Lower lobe of right lung (tissue), 2 donors: ENCODE results near the gene NYNRIN. TPM values are rescaled to one million over a fixed set of nuclear protein-coding genes. Genes with fewer than 3 reads are reported as not detected.

Source experiments
- ATAC-seq, 2 donors: fragments of 200-7000 bp; cut with Tn5 transposase; one replicate each; pipeline ENCODE4 v1.9.1; 2020 to 2022; ENCODE audit warnings: mild to moderate bottlenecking in 2 of 2, moderate library complexity in 2 of 2
- DNase-seq: peaks from one replicate; pipeline ENCODE4 v3.0.0-alpha.2; 2020
- H3K27ac ChIP-seq: fragments of 200-600 bp; one replicate; pipeline ENCODE4 v1.8.0; 2022
- H3K27me3 ChIP-seq: fragments of 200-600 bp; one replicate; pipeline ENCODE4 v1.8.0; 2022; ENCODE audit warnings: low read depth
- H3K36me3 ChIP-seq: fragments of 200-600 bp; one replicate; pipeline ENCODE4 v1.8.0; 2022; ENCODE audit warnings: mild to moderate bottlenecking
- H3K4me1 ChIP-seq: fragments of 200-600 bp; one replicate; pipeline ENCODE4 v1.8.0; 2022
- H3K4me3 ChIP-seq: fragments of 200-600 bp; one replicate; pipeline ENCODE4 v1.8.0; 2022; ENCODE audit warnings: mild to moderate bottlenecking
- H3K9me3 ChIP-seq: fragments of 200-600 bp; one replicate; pipeline ENCODE4 v1.8.0; 2022
- intact Hi-C: fragments of 100-400 bp; cut with DNase I; formaldehyde crosslinking; loops from one replicate; pipeline ENCODE4 v1.11.0; 2022
- total RNA-seq: library from RNA; stranded (reverse); fragmentation: NEBNext Ultra II Directional; extraction: Animal tissue kit (Norgen Biotek cat#: 25700); gene quantifications from one replicate; pipeline ENCODE4 v1.2.1, GENCODE V29; 2021
- TF ChIP-seq, protein P1 (sequence below): fragments of 200-600 bp; IDR thresholded peaks from one replicate; pipeline ENCODE4 v1.8.0; 2022; ENCODE audit warnings: antibody characterized with exemption, mild to moderate bottlenecking
- donor health status: DM: no; HTN: yes; CAD: no; lungs with severe emphysema.

Gene NYNRIN
- total RNA-seq, 1 donor from 2014 or later: 17.9 TPM

DNA sequence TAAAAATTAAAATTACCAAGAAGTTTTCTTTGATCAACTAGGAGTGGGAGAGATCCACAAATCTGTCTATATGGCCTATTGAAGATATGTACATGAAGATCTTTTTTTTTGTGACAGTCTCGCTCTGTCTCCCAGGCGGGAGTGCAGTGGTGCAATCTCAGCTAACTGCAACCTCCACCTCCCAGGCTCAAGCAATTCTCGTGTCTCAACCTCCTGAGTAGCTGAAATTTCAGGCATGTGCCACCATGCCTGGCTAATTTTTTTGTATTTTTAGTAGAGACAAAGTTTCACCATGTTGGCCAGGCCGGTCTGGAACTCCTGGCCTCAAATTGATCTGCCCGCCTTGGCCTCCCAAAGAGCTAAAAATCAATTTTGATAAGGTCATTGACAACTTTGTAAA is 35.4 kb upstream of the NYNRIN start:
- ATAC-seq (no peak), DNase-seq (no peak)
- TF ChIP-seq, protein P1, sequence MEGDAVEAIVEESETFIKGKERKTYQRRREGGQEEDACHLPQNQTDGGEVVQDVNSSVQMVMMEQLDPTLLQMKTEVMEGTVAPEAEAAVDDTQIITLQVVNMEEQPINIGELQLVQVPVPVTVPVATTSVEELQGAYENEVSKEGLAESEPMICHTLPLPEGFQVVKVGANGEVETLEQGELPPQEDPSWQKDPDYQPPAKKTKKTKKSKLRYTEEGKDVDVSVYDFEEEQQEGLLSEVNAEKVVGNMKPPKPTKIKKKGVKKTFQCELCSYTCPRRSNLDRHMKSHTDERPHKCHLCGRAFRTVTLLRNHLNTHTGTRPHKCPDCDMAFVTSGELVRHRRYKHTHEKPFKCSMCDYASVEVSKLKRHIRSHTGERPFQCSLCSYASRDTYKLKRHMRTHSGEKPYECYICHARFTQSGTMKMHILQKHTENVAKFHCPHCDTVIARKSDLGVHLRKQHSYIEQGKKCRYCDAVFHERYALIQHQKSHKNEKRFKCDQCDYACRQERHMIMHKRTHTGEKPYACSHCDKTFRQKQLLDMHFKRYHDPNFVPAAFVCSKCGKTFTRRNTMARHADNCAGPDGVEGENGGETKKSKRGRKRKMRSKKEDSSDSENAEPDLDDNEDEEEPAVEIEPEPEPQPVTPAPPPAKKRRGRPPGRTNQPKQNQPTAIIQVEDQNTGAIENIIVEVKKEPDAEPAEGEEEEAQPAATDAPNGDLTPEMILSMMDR: no peak
- H3K36me3 ChIP-seq: no peaks in the 10 kb centered on the region
- peaks cover 17% of the 10 kb centered on the region for H3K27me3 ChIP-seq
- H3K9me3 ChIP-seq: no peaks in the 10 kb centered on the region
- H3K4me3 ChIP-seq: no peak overlapping the region
- intact Hi-C loops: loop anchor here (10.0 kb wide), 1 partner anchor 51 kb away; no protein-coding TSS in a partner anchor
- H3K4me1 ChIP-seq: peaks cover 25% of the 10 kb centered on the region
- H3K27ac ChIP-seq: no peak overlapping the region

DNA sequence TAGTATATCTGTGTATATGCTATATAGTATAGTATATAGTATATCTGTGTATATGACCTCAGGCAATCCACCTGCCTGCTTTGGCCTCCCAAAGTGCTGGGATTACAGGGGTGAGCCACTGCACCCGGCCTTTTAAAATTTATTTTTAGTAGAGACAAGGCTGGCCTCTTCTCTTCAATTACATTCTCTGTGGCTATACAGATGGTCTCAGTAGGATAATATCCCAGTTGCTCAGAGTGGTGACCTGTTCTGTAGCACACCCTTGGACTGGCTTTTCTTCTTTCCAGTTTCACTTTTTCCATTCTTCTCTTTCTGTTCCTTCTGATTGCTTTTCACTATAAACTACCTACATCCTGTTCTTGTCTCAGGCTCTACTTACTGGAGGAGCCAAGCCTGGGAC is 34.0 kb upstream of the NYNRIN start:
- Histone ChIP-seq H3K4me3 (no peak overlapping the region), H3K27ac (peak overlapping the region; percentile 85), H3K36me3 (no peaks in the 10 kb centered on the region), H3K4me1 (peaks cover 31% of the 10 kb centered on the region), H3K9me3 (no peaks in the 10 kb centered on the region), H3K27me3 (peaks cover 17% of the 10 kb centered on the region)
- TF ChIP-seq, protein P1: no peak
- no peak for DNase-seq
- no peak for ATAC-seq
- intact Hi-C loops: loop anchor here (10.0 kb wide), 1 partner anchor 50 kb away; no protein-coding TSS in a partner anchor

DNA sequence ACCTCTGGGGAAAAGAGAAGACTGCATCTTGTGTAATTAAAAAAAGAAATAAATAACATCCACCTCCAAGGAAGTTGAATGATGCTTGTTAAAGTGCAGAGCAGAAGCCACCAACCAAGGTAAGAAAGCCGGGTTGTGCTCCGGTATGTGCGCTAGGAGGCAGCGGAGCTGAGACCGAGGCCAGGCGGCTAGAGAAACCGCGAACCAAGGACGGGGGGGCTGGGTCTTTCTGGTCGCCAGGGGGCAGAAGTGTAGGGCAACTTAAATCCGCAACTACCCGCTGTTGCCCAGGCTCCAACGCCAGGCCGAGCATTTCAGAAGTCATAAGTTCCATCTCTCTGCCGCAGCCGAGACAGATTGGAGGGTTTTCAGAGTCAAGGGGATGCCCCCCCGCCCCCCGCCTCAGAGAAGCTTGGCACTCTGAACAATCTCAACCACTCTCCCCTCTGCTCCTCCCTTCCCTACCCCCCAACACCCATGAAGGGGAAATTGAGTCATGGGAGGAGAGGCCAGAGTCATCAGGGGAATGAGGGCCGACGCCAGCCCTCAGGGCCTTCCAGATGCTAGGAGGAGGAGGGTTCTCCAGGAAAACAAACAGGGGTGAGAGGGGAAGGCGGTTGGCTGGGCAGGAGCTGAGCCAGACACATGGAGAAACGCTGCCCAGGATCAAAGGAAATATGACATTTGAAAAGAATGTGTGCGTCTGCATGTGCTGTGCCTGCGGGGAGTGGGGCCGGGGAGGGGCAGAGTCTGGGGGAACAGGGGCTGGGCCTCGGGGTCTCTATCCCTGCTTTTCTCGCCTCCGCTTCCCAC is 33.0 kb upstream of the NYNRIN start:
- peak overlapping the region; percentile 85 for H3K27ac ChIP-seq
- TF ChIP-seq, protein P1: peak; percentile 87
- intact Hi-C loops: loop anchor here (10.0 kb wide), 1 partner anchor 49 kb away; no protein-coding TSS in a partner anchor
- ATAC-seq (peak; percentile 69 to 76), DNase-seq (peak; percentile 90)
- H3K27me3 ChIP-seq: peaks cover 17% of the 10 kb centered on the region
- H3K4me3 ChIP-seq: peak overlapping the region; percentile 54
- H3K4me1 ChIP-seq: peaks cover 31% of the 10 kb centered on the region
- H3K9me3 ChIP-seq: no peaks in the 10 kb centered on the region
- H3K36me3 ChIP-seq: no peaks in the 10 kb centered on the region

DNA sequence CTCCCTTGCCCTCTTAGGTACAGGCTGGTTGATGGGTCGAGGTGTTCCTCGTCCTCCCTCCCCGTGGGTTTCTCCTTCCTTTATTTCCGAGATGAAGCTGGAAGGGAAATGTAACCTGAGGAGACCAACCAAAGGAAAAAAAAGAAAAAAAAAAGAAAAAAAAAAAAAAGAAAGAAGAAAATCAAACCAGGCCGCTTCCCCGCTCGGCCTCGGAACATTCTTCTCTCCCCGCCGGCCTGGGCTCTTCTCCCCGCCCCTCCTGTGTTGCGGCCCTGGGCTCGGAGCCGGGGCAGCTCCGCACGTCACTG is 32.4 kb upstream of the NYNRIN start:
- intact Hi-C loops: loop anchor here (10.0 kb wide), 1 partner anchor 48 kb away; no protein-coding TSS in a partner anchor
- DNase-seq (no peak), ATAC-seq (no peak)
- peak overlapping the region; percentile 85 for H3K27ac ChIP-seq
- H3K4me3 ChIP-seq: peak overlapping the region; percentile 54
- H3K36me3 ChIP-seq: no peaks in the 10 kb centered on the region
- H3K27me3 ChIP-seq: peaks cover 17% of the 10 kb centered on the region
- H3K9me3 ChIP-seq: no peaks in the 10 kb centered on the region
- TF ChIP-seq, protein P1: no peak
- peaks cover 31% of the 10 kb centered on the region for H3K4me1 ChIP-seq

DNA sequence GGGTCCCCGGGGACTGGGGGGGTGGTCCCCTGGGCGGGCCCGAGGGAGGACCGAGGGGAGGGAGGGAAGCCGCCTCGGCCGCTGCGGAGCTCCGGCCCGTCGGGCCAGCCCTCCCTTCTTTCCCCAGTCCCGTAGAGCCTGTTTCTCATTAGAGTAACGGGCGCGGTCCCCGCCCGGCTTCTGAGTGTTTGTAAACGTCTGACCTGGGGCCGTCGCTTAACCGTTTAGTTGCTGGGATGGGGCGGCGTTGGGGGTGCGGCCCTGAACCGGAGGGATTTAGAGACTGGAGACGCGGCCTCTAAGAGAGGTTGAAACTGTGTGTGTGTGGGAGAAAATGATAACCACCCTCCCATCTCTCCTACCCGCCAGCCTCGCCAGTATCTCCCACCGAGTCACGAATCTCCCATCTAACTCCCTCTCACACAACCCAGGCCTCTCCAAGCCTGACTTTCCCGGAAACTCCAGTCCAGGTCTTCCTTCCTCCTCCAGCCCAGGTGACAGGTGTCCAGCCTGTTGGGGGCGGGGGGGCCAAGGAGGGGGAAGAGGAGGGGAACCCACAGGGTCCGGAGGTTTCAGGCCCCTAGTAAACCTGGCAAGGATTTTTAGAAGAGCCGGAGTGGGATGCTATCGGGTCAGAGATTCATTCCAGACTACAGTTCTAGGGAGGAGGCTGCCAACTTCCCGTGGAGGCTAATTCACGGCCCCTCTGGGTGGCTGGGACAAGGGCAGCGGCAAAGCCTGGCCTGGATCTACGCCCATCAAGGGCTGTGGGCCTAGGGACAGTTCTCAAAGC is 31.9 kb upstream of the NYNRIN start:
- peaks cover 17% of the 10 kb centered on the region for H3K27me3 ChIP-seq
- H3K9me3 ChIP-seq: no peaks in the 10 kb centered on the region
- H3K4me1 ChIP-seq: peaks cover 31% of the 10 kb centered on the region
- H3K4me3 ChIP-seq: peak overlapping the region; percentile 54
- peak; percentile 91 to 92 for ATAC-seq
- TF ChIP-seq, protein P1: no peak
- intact Hi-C loops: loop anchor here (10.0 kb wide), 1 partner anchor 48 kb away; no protein-coding TSS in a partner anchor
- H3K27ac ChIP-seq: peak overlapping the region; percentile 85
- peak; percentile 94 for DNase-seq
- no peaks in the 10 kb centered on the region for H3K36me3 ChIP-seq
